Lung (tissue), 12 donors: ENCODE data around the gene NOTCH1. TPM values are rescaled to one million over a fixed set of nuclear protein-coding genes. Genes with fewer than 3 reads are reported as not detected.

Experiments
- ATAC-seq: fragments of 200-7000 bp; cut with Tn5 transposase; one replicate; pipeline ENCODE4 v1.9.1; 2020; ENCODE audit warnings: moderate number of reproducible peaks; ENCODE audit not compliant: insufficient read depth, low FRiP score
- DNase-seq, 3 donors: peaks; one replicate each; pipeline ENCODE4 v3.0.0-alpha.2; 2013 to 2017
- H3K27ac ChIP-seq, 2 donors: one replicate each; pipeline ENCODE4 v1.5.1; 2013; ENCODE audit warnings: mild to moderate bottlenecking in 2 of 2, moderate library complexity in 2 of 2, control low read depth in 1 of 2, inconsistent platforms in 1 of 2, low read depth in 1 of 2, low read length in 1 of 2
- H3K27me3 ChIP-seq, 3 donors: one replicate each; pipeline ENCODE4 v1.5.1; 2013; ENCODE audit warnings: low read length in 2 of 3; ENCODE audit not compliant: control insufficient read depth in 3 of 3, insufficient read depth in 3 of 3
- H3K36me3 ChIP-seq, 4 donors: one replicate each; pipeline ENCODE4 v1.5.1; 2013; ENCODE audit warnings: low read length in 4 of 4, mild to moderate bottlenecking in 1 of 4, moderate library complexity in 1 of 4; ENCODE audit not compliant: control insufficient read depth in 4 of 4, insufficient read depth in 4 of 4
- H3K4me1 ChIP-seq, 5 donors: one replicate each; pipeline ENCODE4 v1.5.1; 2013; ENCODE audit warnings: low read length in 5 of 5, mild to moderate bottlenecking in 2 of 5, moderate library complexity in 1 of 5; ENCODE audit not compliant: control insufficient read depth in 5 of 5, insufficient read depth in 5 of 5
- H3K4me3 ChIP-seq: one replicate; pipeline ENCODE4 v1.5.1; 2013; ENCODE audit warnings: mild to moderate bottlenecking, control low read depth, moderate library complexity
- H3K9ac ChIP-seq, 2 donors: one replicate each; pipeline ENCODE4 v1.5.1; 2013; ENCODE audit warnings: low read length in 2 of 2, control low read depth in 1 of 2; ENCODE audit not compliant: insufficient read depth in 1 of 2
- H3K9me3 ChIP-seq, 4 donors: one replicate each; pipeline ENCODE4 v1.5.1; 2013; ENCODE audit warnings: low read length in 3 of 4, mild to moderate bottlenecking in 1 of 4, moderate library complexity in 1 of 4; ENCODE audit not compliant: control insufficient read depth in 4 of 4, insufficient read depth in 3 of 4
- WGBS, 2 donors: extraction: QIAGEN DNeasy Blood & Tissue Kit; methylation state at CpG; one replicate each; pipeline ENCODE4 v1.1.7; 2013; 5-methylcytosine and 5-hydroxymethylcytosine counted together
- polyA plus RNA-seq, 2 donors: library from polyadenylated mRNA; stranded (reverse); fragments of 200-250 nt; gene quantifications; one replicate each; pipeline ENCODE4 v1.2.1, GENCODE V29; 2013
- total RNA-seq, 2 donors: library from RNA; depleted of rRNA in 1 of 2; stranded (reverse); fragments of >200 nt in 1 of 2; gene quantifications; one replicate each; pipeline ENCODE4 v1.2.1, GENCODE V29; 2014 to 2021
- TF ChIP-seq, protein P1 (sequence below): IDR thresholded peaks from 2 replicates; pipeline ENCODE4 v1.5.1; 2012; ENCODE audit warnings: mild to moderate bottlenecking; ENCODE audit errors: control extremely low read depth, extremely low read depth
- donor health status: control.
- donor health status: control.
- donor health status: Bipolar disorder and iron deficiency.
- donor health status: healthy.
- donor health status: DM: yes; HTN: yes; CAD: no.

NOTCH1 gene
- total and polyA plus RNA-seq, 4 donors: 23.9 to 101 (median 44.5) TPM

DNA sequence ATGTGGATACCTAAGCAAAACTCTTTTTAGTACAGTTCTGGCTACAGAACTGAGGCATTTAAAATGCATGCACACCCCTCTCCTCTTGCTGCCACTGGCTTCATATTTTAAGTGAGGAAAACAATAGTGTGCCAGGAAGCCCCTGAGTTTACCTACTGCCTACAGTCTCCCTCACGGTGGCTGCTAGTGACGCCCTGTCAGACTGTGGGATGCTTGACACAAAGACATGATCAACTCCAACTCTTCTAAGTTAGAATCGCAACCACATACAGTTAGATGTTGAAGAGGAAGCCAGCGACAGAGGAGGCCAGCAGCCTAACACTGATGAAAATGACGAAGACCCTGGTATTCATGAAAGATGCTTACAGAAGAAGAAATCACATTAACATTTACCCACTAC, 64.3 kb downstream of the NOTCH1 start:
- Histone ChIP-seq H3K27ac (peak overlapping the region in 1 of 2 donors; percentile 13), H3K4me1 (peaks cover 0 to 17% (median 9%) of the 10 kb centered on the region in 5 donors), H3K9ac (peak overlapping the region; percentile 95 to 97), H3K9me3 (no peaks in the 10 kb centered on the region), H3K36me3 (peaks cover 0 to 17% (median 7%) of the 10 kb centered on the region in 4 donors), H3K27me3 (no peaks in the 10 kb centered on the region), H3K4me3 (no peak overlapping the region)
- no peak for DNase-seq
- ATAC-seq: no peak
- TF ChIP-seq, protein P1, sequence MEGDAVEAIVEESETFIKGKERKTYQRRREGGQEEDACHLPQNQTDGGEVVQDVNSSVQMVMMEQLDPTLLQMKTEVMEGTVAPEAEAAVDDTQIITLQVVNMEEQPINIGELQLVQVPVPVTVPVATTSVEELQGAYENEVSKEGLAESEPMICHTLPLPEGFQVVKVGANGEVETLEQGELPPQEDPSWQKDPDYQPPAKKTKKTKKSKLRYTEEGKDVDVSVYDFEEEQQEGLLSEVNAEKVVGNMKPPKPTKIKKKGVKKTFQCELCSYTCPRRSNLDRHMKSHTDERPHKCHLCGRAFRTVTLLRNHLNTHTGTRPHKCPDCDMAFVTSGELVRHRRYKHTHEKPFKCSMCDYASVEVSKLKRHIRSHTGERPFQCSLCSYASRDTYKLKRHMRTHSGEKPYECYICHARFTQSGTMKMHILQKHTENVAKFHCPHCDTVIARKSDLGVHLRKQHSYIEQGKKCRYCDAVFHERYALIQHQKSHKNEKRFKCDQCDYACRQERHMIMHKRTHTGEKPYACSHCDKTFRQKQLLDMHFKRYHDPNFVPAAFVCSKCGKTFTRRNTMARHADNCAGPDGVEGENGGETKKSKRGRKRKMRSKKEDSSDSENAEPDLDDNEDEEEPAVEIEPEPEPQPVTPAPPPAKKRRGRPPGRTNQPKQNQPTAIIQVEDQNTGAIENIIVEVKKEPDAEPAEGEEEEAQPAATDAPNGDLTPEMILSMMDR: no peak
- WGBS, 2 donors: 38 to 47% methylated on average over 5 of the region's 5 CpGs

DNA sequence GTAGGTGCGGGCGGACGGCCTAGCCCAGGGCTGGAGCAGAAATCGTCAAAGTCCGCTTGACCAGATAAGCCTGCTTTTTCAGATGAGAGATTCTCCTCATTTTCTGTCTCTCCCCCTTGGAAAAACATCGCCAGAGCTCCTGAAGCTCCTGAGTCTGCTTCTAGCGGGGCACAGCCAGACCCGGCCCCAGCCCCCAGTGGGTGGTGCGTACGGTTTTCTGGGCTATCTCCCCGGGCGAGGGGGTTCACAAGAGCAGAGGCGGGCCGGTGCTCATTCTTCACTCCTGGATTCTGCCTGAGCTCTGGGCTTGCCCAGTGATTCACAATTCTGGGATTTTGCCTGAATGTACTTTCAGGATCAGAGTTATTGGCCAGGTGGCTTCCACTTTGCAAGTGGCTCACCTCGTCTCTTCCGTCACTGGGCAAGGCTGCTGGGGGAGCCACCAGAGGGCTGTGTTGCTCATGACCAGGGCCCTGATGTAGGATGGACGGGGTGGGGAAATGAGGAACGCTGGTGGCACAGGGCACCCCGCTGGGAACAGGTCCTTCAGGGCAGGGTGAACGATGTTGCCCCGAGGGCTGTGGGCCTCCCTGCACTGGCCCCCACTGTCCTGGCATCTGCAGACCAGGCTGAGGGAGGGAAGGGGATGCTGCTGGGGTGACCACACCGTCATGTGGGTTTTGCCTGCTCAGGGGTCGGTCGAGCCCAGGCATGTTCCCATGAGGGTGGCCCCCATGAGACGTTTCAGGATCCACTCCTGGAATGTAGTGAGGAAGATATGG, 69.3 kb downstream of the NOTCH1 start:
- Histone ChIP-seq H3K36me3 (peaks cover 4 to 65% (median 38%) of the 10 kb centered on the region in 4 donors), H3K4me3 (no peak overlapping the region), H3K9me3 (no peaks in the 10 kb centered on the region), H3K27me3 (no peaks in the 10 kb centered on the region), H3K9ac (no peak overlapping the region), H3K27ac (no peak overlapping the region), H3K4me1 (peaks cover 0 to 3% (median 1%) of the 10 kb centered on the region in 5 donors)
- WGBS, 2 donors: 91 to 95% methylated on average over 25 of the region's 25 CpGs
- no peak for DNase-seq
- TF ChIP-seq, protein P1: no peak
- no peak for ATAC-seq

GRCh38 chr9:136474974-136475865, 70.6 kb downstream of the NOTCH1 start:
- H3K9ac ChIP-seq: no peak overlapping the region
- H3K4me1 ChIP-seq: no peaks in the 10 kb centered on the region
- WGBS, 2 donors: 95 to 96% methylated on average over 34 of the region's 34 CpGs
- ATAC-seq: no peak
- H3K27me3 ChIP-seq: no peaks in the 10 kb centered on the region
- H3K9me3 ChIP-seq: no peaks in the 10 kb centered on the region
- TF ChIP-seq, protein P1: no peak
- H3K36me3 ChIP-seq: peaks cover 4 to 77% (median 46%) of the 10 kb centered on the region in 4 donors
- H3K27ac ChIP-seq: no peak overlapping the region
- no peak for DNase-seq
- no peak overlapping the region for H3K4me3 ChIP-seq
